GM10266 (cell line): Measurements from ENCODE around the gene MSANTD1.

Experiments used
- DNase-seq: peaks from one replicate; pipeline ENCODE4 v3.0.0; 2012; ENCODE audit errors: extremely low spot score
- TF ChIP-seq, protein P1 (sequence below): IDR thresholded peaks from 2 replicates; pipeline ENCODE4 v1.5.1; 2012; ENCODE audit warnings: mild to moderate bottlenecking, low read depth; ENCODE audit not compliant: control insufficient read depth, insufficient read depth; ENCODE audit errors: missing control alignments

Gene MSANTD1

GRCh38 chr4:3205995-3206394 lies 43.0 kb upstream of the MSANTD1 start:
- TF ChIP-seq, protein P1, sequence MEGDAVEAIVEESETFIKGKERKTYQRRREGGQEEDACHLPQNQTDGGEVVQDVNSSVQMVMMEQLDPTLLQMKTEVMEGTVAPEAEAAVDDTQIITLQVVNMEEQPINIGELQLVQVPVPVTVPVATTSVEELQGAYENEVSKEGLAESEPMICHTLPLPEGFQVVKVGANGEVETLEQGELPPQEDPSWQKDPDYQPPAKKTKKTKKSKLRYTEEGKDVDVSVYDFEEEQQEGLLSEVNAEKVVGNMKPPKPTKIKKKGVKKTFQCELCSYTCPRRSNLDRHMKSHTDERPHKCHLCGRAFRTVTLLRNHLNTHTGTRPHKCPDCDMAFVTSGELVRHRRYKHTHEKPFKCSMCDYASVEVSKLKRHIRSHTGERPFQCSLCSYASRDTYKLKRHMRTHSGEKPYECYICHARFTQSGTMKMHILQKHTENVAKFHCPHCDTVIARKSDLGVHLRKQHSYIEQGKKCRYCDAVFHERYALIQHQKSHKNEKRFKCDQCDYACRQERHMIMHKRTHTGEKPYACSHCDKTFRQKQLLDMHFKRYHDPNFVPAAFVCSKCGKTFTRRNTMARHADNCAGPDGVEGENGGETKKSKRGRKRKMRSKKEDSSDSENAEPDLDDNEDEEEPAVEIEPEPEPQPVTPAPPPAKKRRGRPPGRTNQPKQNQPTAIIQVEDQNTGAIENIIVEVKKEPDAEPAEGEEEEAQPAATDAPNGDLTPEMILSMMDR = no peak
- DNase-seq = no peak

DNA sequence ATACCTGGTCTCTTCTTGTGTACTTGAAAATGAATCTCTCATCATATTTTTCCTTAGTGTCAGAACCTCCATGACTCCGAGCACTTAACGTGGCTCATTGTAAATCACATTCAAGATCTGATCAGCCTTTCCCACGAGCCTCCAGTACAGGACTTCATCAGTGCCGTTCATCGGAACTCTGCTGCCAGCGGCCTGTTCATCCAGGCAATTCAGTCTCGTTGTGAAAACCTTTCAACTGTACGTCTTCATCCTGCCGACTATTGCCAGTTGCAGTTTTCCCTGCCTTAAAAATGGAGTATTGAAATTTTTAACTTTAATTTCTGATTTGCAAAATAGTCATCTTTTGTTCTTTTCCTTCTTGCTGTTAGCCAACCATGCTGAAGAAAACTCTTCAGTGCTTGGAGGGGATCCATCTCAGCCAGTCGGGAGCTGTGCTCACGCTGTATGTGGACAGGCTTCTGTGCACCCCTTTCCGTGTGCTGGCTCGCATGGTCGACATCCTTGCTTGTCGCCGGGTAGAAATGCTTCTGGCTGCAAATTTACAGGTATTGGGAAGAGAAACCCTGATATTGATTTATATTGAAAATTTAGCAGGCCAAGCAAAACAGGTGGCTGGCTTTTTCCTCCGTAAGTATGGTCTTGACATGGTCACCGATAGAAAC lies 42.4 kb upstream of the MSANTD1 start:
- TF ChIP-seq, protein P1 = no peak
- DNase-seq = no peak

DNA sequence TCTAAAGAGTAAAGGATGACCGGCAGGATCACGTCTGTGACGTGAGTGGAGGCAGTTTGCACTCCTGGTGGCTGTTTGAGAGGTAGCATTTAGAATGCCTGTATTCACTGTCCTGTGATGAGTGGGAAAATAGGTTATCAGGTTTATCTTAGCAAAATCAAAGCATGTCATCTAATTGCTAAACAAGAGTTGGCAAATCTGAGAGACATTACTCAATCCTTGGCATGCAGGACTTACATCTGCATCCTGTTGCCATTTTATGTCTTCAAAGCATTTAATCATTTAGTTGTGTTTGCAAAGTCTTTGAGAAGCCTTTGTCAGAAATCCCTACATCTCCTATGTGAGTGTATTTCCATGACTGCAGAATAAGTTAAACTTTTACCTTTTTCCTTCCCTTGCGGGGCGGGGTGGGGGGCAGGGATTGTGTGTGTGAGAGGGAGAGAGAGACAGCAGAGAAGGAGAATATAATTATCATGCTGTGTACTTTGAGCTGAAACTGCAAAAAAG lies 41.4 kb upstream of the MSANTD1 start:
- no peak for DNase-seq
- TF ChIP-seq, protein P1 = no peak

DNA sequence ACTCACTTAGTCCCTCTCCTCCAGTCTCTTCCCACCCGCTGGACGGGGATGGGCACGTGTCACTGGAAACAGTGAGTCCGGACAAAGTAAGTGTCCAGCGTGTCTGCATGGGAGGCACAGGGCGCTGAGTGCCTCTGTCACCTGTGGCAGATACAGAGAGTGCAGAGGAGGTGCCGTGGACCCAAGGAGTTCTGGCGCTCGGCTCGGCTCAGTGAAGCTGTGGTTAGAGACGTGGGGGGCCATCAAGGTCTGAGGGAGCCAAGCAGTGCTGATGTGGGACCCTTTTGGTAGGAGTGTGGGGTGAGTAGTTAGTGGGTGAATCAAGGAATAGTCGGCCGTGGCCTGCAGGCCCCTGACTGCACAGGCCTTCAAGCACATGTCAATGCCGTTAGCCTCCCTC lies 40.1 kb upstream of the MSANTD1 start:
- DNase-seq = no peak
- TF ChIP-seq, protein P1 = no peak

- DNase-seq = no peak
- TF ChIP-seq, protein P1 = no peak
Measured at GRCh38 chr4:3209551-3210325, 39.2 kb upstream of the MSANTD1 start.

DNA sequence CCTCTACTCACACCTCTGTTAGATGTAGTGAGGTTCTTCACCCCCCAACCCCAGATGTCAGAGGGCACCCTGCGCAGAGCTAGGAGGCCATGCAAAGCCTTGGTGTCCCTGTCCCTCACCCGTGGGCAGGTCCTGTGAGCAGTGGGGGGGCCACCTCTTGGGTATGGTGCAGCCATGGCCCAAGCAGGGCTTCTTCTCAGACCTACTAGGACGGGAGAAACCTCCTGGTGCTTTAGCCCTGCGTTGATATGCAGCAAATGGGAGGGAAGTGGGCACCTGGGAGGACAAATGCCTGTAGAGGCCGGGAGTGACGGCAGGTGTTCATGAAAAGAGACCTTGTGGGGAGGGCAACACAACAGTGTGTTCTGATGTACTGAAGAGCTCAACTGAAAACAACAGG lies 38.5 kb upstream of the MSANTD1 start:
- no peak for DNase-seq
- TF ChIP-seq, protein P1 = no peak

- TF ChIP-seq, protein P1 = no peak
Measured at GRCh38 chr4:3211866-3212265, 37.1 kb upstream of the MSANTD1 start.

More at GRCh38 chr4:3211866-3212265, 37.1 kb upstream of the MSANTD1 start:
- no peak for DNase-seq
